Common myeloid progenitor, CD34-positive (primary cell): Measurements from ENCODE around the gene SPATA9.

Experiments used
- CTCF ChIA-PET: fragments of 350-600 bp; sonication (Branson Sonifier 250); formaldehyde crosslinking; loops from one replicate; lab custom pipeline; 2021; ENCODE audit warnings: antibody characterized with exemption; lab: Charles Lee
- POLR2A ChIA-PET: fragments of 350-600 bp; sonication (Branson Sonifier 250); formaldehyde crosslinking; loops from one replicate; lab custom pipeline; 2021; ENCODE audit warnings: antibody characterized with exemption; lab: Charles Lee
- DNase-seq, 3 donors: peaks; one replicate each; pipeline versions ENCODE4 v3.0.0 to v3.0.0-alpha.2; 2013
- H3K27ac ChIP-seq, 2 experiments: 1 replicate in 1 of 2; 2 replicates in 1 of 2; pipeline ENCODE4 v1.7.0; 2013; ENCODE audit warnings: inconsistent platforms in 2 of 2, low read length in 2 of 2, mild to moderate bottlenecking in 2 of 2, low read depth in 1 of 2, moderate library complexity in 1 of 2; ENCODE audit not compliant: severe bottlenecking in 2 of 2, insufficient read depth in 1 of 2, poor library complexity in 1 of 2
- H3K27me3 ChIP-seq, 5 experiments: replicated peaks in 2 of 5; 1 replicate in 3 of 5; 2 replicates in 2 of 5; pipeline versions ENCODE4 v1.6.1 to v1.7.0; 2013; ENCODE audit warnings: low read length in 4 of 5, mild to moderate bottlenecking in 2 of 5, moderate library complexity in 2 of 5, inconsistent platforms in 1 of 5; ENCODE audit not compliant: insufficient read depth in 5 of 5, control insufficient read depth in 4 of 5
- H3K36me3 ChIP-seq, 4 experiments: 1 replicate in 2 of 4; 2 replicates in 2 of 4; pipeline versions ENCODE4 v1.6.1 to v1.7.0; 2013; ENCODE audit warnings: low read length in 3 of 4, control low read depth in 1 of 4, mild to moderate bottlenecking in 1 of 4; ENCODE audit not compliant: control insufficient read depth in 4 of 4, insufficient read depth in 4 of 4
- H3K4me1 ChIP-seq, 4 experiments: 1 replicate in 3 of 4; 2 replicates in 1 of 4; pipeline versions ENCODE4 v1.6.1 to v1.7.1; 2013; ENCODE audit warnings: low read length in 3 of 4, mild to moderate bottlenecking in 3 of 4, control low read depth in 1 of 4, inconsistent platforms in 1 of 4, moderate library complexity in 1 of 4; ENCODE audit not compliant: control insufficient read depth in 4 of 4, insufficient read depth in 4 of 4; ENCODE audit errors: control extremely low read depth in 1 of 4
- H3K4me3 ChIP-seq, 7 experiments: 1 replicate in 4 of 7; 2 replicates in 3 of 7; pipeline versions ENCODE4 v1.5.1 to v1.7.0; 2013; ENCODE audit warnings: mild to moderate bottlenecking in 7 of 7, low read length in 6 of 7, moderate library complexity in 6 of 7, inconsistent platforms in 2 of 7, low read depth in 2 of 7, control low read depth in 1 of 7; ENCODE audit not compliant: insufficient read depth in 4 of 7, control insufficient read depth in 1 of 7; ENCODE audit errors: extremely low read depth in 1 of 7
- H3K9me3 ChIP-seq, 5 experiments: 1 replicate in 4 of 5; 2 replicates in 1 of 5; pipeline versions ENCODE4 v1.6.1 to v1.7.1; 2013; ENCODE audit warnings: low read length in 4 of 5, mild to moderate bottlenecking in 2 of 5, inconsistent platforms in 1 of 5, low read depth in 1 of 5, moderate library complexity in 1 of 5; ENCODE audit not compliant: control insufficient read depth in 4 of 5, insufficient read depth in 2 of 5; ENCODE audit errors: control extremely low read depth in 1 of 5
- WGBS: methylation state at CpG from one replicate; pipeline ENCODE4 v1.1.5; 2013; ENCODE audit not compliant: insufficient coverage; 5-methylcytosine and 5-hydroxymethylcytosine counted together

The SPATA9 gene

GRCh38 chr5:95728494-95729114, 45.8 kb upstream of the SPATA9 start:
- Histone ChIP-seq H3K36me3 (peaks cover 0 to 2% (median 0%) of the 10 kb centered on the region in 4 experiments), H3K4me1 (peaks cover 23 to 57% (median 33%) of the 10 kb centered on the region in 4 experiments), H3K27ac (peak overlapping the region in 1 of 2 experiments; percentile 84), H3K27me3 (no peaks in the 10 kb centered on the region), H3K4me3 (peak overlapping the region in 1 of 7 experiments; percentile 96), H3K9me3 (no peaks in the 10 kb centered on the region)
- ChIA-PET CTCF (interaction anchor here (0.7 to 0.8 kb wide), 2 partner anchors 53 to 82 kb away, joined by 3 read pairs; partner anchors contain the start of gene RFESD), POLR2A (no interaction called here)
- no peak for DNase-seq
- WGBS, result 59% methylated on average over 3 of the region's 3 CpGs

- ChIA-PET CTCF (interaction anchor here (0.8 to 1.4 kb wide), 3 partner anchors 41 to 81 kb away, joined by 3 read pairs; partner anchors contain the start of gene RFESD), POLR2A (no interaction called here)
- Histone ChIP-seq H3K9me3 (no peaks in the 10 kb centered on the region), H3K4me1 (peaks cover 24 to 64% (median 39%) of the 10 kb centered on the region in 4 experiments), H3K4me3 (no peak overlapping the region), H3K36me3 (no peaks in the 10 kb centered on the region), H3K27me3 (no peaks in the 10 kb centered on the region), H3K27ac (peak overlapping the region in 1 of 2 experiments; percentile 40)
- no peak for DNase-seq
- 100% methylated on average over 1 of the region's 2 CpGs for WGBS
These were observed 45.0 kb upstream of the SPATA9 start for GRCh38 chr5:95727764-95728191.

- ChIA-PET CTCF (interaction anchor here (0.8 to 1.7 kb wide), 5 partner anchors 13 to 63 kb away, joined by 3 to 4 read pairs (median 3); no protein-coding TSS in a partner anchor), POLR2A (no interaction called here)
- H3K4me1 ChIP-seq, result peaks cover 21 to 60% (median 38%) of the 10 kb centered on the region in 4 experiments
These were observed 44.3 kb upstream of the SPATA9 start for GRCh38 chr5:95726811-95727763.

GRCh38 chr5:95725937-95726810, 43.4 kb upstream of the SPATA9 start:
- Histone ChIP-seq H3K27me3 (no peaks in the 10 kb centered on the region), H3K4me3 (no peak overlapping the region), H3K27ac (peak overlapping the region in 1 of 2 experiments; percentile 36), H3K9me3 (no peaks in the 10 kb centered on the region), H3K4me1 (peaks cover 20 to 55% (median 39%) of the 10 kb centered on the region in 4 experiments), H3K36me3 (no peaks in the 10 kb centered on the region)
- POLR2A ChIA-PET, result interaction anchor here (0.7 kb wide), 1 partner anchor 454 kb away, joined by 4 read pairs; no protein-coding TSS in a partner anchor
- CTCF ChIA-PET, result interaction anchor here (1.0 to 1.7 kb wide), 7 partner anchors 9 to 76 kb away, joined by 3 to 4 read pairs (median 3); no protein-coding TSS in a partner anchor
- no peak for DNase-seq
- WGBS, result no CpG with 5 or more reads among the region's 4 CpGs

More at GRCh38 chr5:95726811-95727763, 44.3 kb upstream of the SPATA9 start:
- Histone ChIP-seq H3K27me3 (no peaks in the 10 kb centered on the region), H3K9me3 (no peaks in the 10 kb centered on the region), H3K27ac (no peak overlapping the region), H3K4me3 (no peak overlapping the region), H3K36me3 (no peaks in the 10 kb centered on the region)
- no CpG with 5 or more reads among the region's 5 CpGs for WGBS
- no peak for DNase-seq

GRCh38 chr5:95725071-95725820, 42.5 kb upstream of the SPATA9 start:
- Histone ChIP-seq H3K36me3 (no peaks in the 10 kb centered on the region), H3K9me3 (no peaks in the 10 kb centered on the region), H3K4me1 (peaks cover 15 to 49% (median 37%) of the 10 kb centered on the region in 4 experiments), H3K27me3 (no peaks in the 10 kb centered on the region), H3K4me3 (no peak overlapping the region), H3K27ac (no peak overlapping the region)
- POLR2A ChIA-PET, result interaction anchor here (0.7 kb wide), 1 partner anchor 453 kb away, joined by 4 read pairs; no protein-coding TSS in a partner anchor
- peak in 1 of 3 donors; percentile 53 for DNase-seq
- WGBS, result no CpG with 5 or more reads among the region's 5 CpGs
- CTCF ChIA-PET, result interaction anchor here (1.1 to 2.3 kb wide), 8 partner anchors 10 to 75 kb away, joined by 3 to 10 read pairs (median 4); no protein-coding TSS in a partner anchor
